C4-2B (cell line): ENCODE results near the gene KLRD1.

Source experiments
- ZFX ChIP-seq: fragments of 450-650 bp; IDR thresholded peaks from 2 replicates; pipeline ENCODE4 v1.6.1; 2017
- TF ChIP-seq, protein P1 (sequence below): fragments of 450-650 bp; conservative IDR thresholded peaks from 2 replicates; pipeline ENCODE4 v1.5.1; 2017; ENCODE audit warnings: mild to moderate bottlenecking

DNA sequence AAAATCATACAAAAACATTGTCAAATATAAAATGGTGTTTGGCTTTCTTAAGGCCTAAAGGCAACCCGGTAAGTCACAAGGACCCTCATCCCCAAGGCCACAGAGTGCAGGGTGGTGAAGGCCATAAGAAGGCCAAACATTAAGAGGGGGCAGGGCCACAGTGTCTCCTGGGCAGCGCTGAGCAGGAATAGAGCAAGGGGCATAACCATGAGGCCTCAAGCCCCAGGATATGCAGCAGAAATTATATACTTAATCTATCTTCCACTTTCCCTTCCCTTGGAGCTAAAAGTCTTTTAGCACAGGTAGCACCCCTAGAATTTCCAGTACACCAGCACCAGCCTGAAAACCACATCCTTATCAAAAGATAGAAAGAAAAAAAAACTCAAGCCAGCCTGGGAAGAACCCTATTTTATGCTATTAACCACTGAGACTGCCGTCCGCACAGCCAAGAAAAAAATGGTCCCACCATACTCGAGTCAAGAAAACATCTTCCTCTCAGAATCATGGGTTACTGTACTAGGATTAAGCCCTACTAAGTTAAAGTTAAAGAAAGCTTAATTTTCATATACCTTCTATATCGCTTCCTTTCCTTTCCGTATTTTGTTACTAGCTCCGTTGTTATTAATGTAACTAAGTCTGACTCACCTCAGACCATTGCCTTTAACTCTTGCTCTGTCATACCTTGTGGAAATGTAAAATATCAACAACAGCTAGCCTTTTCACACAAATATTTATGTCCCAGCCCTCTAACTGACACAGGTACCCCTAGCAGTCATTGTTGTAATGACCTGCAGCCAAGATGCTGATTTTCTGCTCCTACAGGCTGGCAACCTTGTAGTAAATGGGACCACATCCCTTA lies 62.1 kb downstream of the KLRD1 start:
- TF ChIP-seq, protein P1, sequence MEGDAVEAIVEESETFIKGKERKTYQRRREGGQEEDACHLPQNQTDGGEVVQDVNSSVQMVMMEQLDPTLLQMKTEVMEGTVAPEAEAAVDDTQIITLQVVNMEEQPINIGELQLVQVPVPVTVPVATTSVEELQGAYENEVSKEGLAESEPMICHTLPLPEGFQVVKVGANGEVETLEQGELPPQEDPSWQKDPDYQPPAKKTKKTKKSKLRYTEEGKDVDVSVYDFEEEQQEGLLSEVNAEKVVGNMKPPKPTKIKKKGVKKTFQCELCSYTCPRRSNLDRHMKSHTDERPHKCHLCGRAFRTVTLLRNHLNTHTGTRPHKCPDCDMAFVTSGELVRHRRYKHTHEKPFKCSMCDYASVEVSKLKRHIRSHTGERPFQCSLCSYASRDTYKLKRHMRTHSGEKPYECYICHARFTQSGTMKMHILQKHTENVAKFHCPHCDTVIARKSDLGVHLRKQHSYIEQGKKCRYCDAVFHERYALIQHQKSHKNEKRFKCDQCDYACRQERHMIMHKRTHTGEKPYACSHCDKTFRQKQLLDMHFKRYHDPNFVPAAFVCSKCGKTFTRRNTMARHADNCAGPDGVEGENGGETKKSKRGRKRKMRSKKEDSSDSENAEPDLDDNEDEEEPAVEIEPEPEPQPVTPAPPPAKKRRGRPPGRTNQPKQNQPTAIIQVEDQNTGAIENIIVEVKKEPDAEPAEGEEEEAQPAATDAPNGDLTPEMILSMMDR, result no peak
- no peak for TF ChIP-seq ZFX
